ENCODE data around the gene YKT6.

GRCh38 chr7:44219371-44220045, 18.7 kb downstream of the YKT6 start:
- TF ChIP-seq CTCF (IDR thresholded peaks at IDR 0.05; ENCODE audit: low read length) (no peak), EZH2 (optimal IDR thresholded peaks at IDR 0.05; ENCODE audit: low read depth, low read length) (no peak)

Data from MM.1S (cell line).